ENCODE data around the gene HSPA1L.
"Not testable (repeated sequence)": the region's sequence is repeated elsewhere in the genome, so short reads cannot be mapped to it uniquely, and the experiment has no call there.

- not testable (repeated sequence) for TF ChIP-seq CTCF (tag by site-specific recombination; IDR thresholded peaks at IDR 0.05); ATF2 (tag by site-specific recombination; IDR thresholded peaks at IDR 0.05; ENCODE audit: low read depth); SP2 (tag by site-specific recombination; IDR thresholded peaks at IDR 0.05); ZNF513 (tag by site-specific recombination; IDR thresholded peaks at IDR 0.05); SETDB1 (IDR thresholded peaks at IDR 0.05; ENCODE audit: insufficient read length, low read length); ZNF629 (tag by site-specific recombination; IDR thresholded peaks at IDR 0.05); PRDM6 (tag by site-specific recombination; IDR thresholded peaks at IDR 0.05); KLF1 (tag by site-specific recombination; IDR thresholded peaks at IDR 0.05); ZBTB20 (tag by site-specific recombination; IDR thresholded peaks at IDR 0.05); ZNF768 (tag by site-specific recombination; IDR thresholded peaks at IDR 0.05); ZSCAN18 (tag by site-specific recombination; IDR thresholded peaks at IDR 0.05)
These were observed 24.7 kb upstream of the HSPA1L start for GRCh38 chr6:31839779-31840126.

All from HEK293 (cell line).